ENCODE results near the gene YDJC. TPM values are rescaled to one million over a fixed set of nuclear protein-coding genes. Genes with fewer than 3 reads are reported as not detected.
"Not testable (repeated sequence)": the region's sequence is repeated elsewhere in the genome, so short reads cannot be mapped to it uniquely, and the experiment has no call there.

The YDJC gene
- total RNA-seq, 1 experiment from 2014 or later, result 79.4 TPM

GRCh38 chr22:21599053-21599893 lies 30.5 kb downstream of the YDJC start:
- no peak for DNase-seq
- no peaks in the 10 kb centered on the region for H3K9me3 ChIP-seq (ENCODE audit: low read length)
- intact Hi-C loops (cut with micrococcal nuclease), result no loop called here
- no peak overlapping the region for H3K4me3 ChIP-seq (ENCODE audit: low read length)
- BruUV-seq (replicated peaks), result no TSS peak
- ChIA-PET POLR2A (ENCODE audit: unreplicated experiment) (no interaction called here), CTCF (no interaction called here)
- H3K27ac ChIP-seq (ENCODE audit: low read length), result no peak overlapping the region
- H3K27me3 ChIP-seq (ENCODE audit: low read length), result no peaks in the 10 kb centered on the region
- H2AFZ ChIP-seq (ENCODE audit: low read length), result no peak overlapping the region
- H3K79me2 ChIP-seq (ENCODE audit: low read length), result peaks cover 90% of the 10 kb centered on the region
- H3K4me1 ChIP-seq (ENCODE audit: insufficient read depth, low read length), result no peaks in the 10 kb centered on the region
- H3K4me2 ChIP-seq (ENCODE audit: low read length), result no peak overlapping the region
- peaks cover 18% of the 10 kb centered on the region; the same call in 1 of the 2 replicates for H4K20me1 ChIP-seq (ENCODE audit: low read length)
- ATAC-seq, result no peak
- H3K9me2 ChIP-seq (replicated peaks; ENCODE audit: low read length), result no peaks in the 10 kb centered on the region
- TF ChIP-seq EZH2phosphoT487 (IDR thresholded peaks at IDR 0.05; ENCODE audit: borderline replicate concordance, low read length) (no peak), CTCF (conservative IDR thresholded peaks at IDR 0.05; ENCODE audit: low read depth, low read length) (no peak), EZH2 (IDR thresholded peaks at IDR 0.05; ENCODE audit: low read length, unreplicated experiment) (no peak)
- no peak overlapping the region for H3K9ac ChIP-seq (ENCODE audit: low read length)
- no peaks in the 10 kb centered on the region for H3F3A ChIP-seq (ENCODE audit: low read length, unreplicated experiment)
- H3K36me3 ChIP-seq (ENCODE audit: low read depth, low read length), result peaks cover 7% of the 10 kb centered on the region

GRCh38 chr22:21598302-21598701 lies 31.5 kb downstream of the YDJC start:
- no peak for DNase-seq
- BruUV-seq (replicated peaks), result no TSS peak
- Histone ChIP-seq H3K4me3 (ENCODE audit: low read length) (no peak overlapping the region), H3K36me3 (ENCODE audit: low read depth, low read length) (peaks cover 16% of the 10 kb centered on the region), H3K4me2 (ENCODE audit: low read length) (no peak overlapping the region), H3K9me2 (replicated peaks; ENCODE audit: low read length) (no peaks in the 10 kb centered on the region), H3K9ac (ENCODE audit: low read length) (no peak overlapping the region), H4K20me1 (ENCODE audit: low read length) (peaks cover 24% of the 10 kb centered on the region; the same call in 1 of the 2 replicates), H3F3A (ENCODE audit: low read length, unreplicated experiment) (no peaks in the 10 kb centered on the region), H2AFZ (ENCODE audit: low read length) (no peak overlapping the region), H3K27me3 (ENCODE audit: low read length) (no peaks in the 10 kb centered on the region), H3K4me1 (ENCODE audit: insufficient read depth, low read length) (no peaks in the 10 kb centered on the region), H3K79me2 (ENCODE audit: low read length) (peaks cover 94% of the 10 kb centered on the region), H3K9me3 (ENCODE audit: low read length) (no peaks in the 10 kb centered on the region), H3K27ac (ENCODE audit: low read length) (no peak overlapping the region)
- CTCF ChIA-PET, result no interaction called here
- intact Hi-C loops (cut with micrococcal nuclease), result no loop called here
- no peak for ATAC-seq
- TF ChIP-seq CTCF (conservative IDR thresholded peaks at IDR 0.05; ENCODE audit: low read depth, low read length), result no peak
- no peak for TF ChIP-seq EZH2phosphoT487 (IDR thresholded peaks at IDR 0.05; ENCODE audit: borderline replicate concordance, low read length)
- no peak for TF ChIP-seq EZH2 (IDR thresholded peaks at IDR 0.05; ENCODE audit: low read length, unreplicated experiment)
- POLR2A ChIA-PET (ENCODE audit: unreplicated experiment), result no interaction called here

GRCh38 chr22:21596356-21597135 lies 33.3 kb downstream of the YDJC start:
- not testable (repeated sequence) for H3F3A ChIP-seq (ENCODE audit: low read length, unreplicated experiment)

More at GRCh38 chr22:21596356-21597135, 33.3 kb downstream of the YDJC start:
- H3K9me3 ChIP-seq (ENCODE audit: low read length); ATAC-seq; H3K9me2 ChIP-seq (replicated peaks; ENCODE audit: low read length); CTCF ChIA-PET; H3K9ac ChIP-seq (ENCODE audit: low read length); H3K4me1 ChIP-seq (ENCODE audit: insufficient read depth, low read length); H3K4me3 ChIP-seq (ENCODE audit: low read length); H2AFZ ChIP-seq (ENCODE audit: low read length); POLR2A ChIA-PET (ENCODE audit: unreplicated experiment); H3K27ac ChIP-seq (ENCODE audit: low read length); intact Hi-C loops (cut with micrococcal nuclease); H3K4me2 ChIP-seq (ENCODE audit: low read length); H3K27me3 ChIP-seq (ENCODE audit: low read length); DNase-seq; BruUV-seq (replicated peaks): not testable (repeated sequence)
- Histone ChIP-seq H3K79me2 (ENCODE audit: low read length) (peaks cover 96% of the 10 kb centered on the region), H4K20me1 (ENCODE audit: low read length) (peaks cover 27% of the 10 kb centered on the region; the same call in 1 of the 2 replicates), H3K36me3 (ENCODE audit: low read depth, low read length) (peaks cover 19% of the 10 kb centered on the region)
